DMS114 treated with DMSO at 0.1 percent for 48 hours (cell line): ENCODE data around the gene BTLA.
"Not testable (repeated sequence)": the region's sequence is repeated elsewhere in the genome, so short reads cannot be mapped to it uniquely, and the experiment has no call there.

Experiments
- DNase-seq: peaks from one replicate; lab custom pipeline; 2025; ENCODE audit not compliant: unreplicated experiment; lab: John Stamatoyannopoulos, UW

Gene BTLA

DNA sequence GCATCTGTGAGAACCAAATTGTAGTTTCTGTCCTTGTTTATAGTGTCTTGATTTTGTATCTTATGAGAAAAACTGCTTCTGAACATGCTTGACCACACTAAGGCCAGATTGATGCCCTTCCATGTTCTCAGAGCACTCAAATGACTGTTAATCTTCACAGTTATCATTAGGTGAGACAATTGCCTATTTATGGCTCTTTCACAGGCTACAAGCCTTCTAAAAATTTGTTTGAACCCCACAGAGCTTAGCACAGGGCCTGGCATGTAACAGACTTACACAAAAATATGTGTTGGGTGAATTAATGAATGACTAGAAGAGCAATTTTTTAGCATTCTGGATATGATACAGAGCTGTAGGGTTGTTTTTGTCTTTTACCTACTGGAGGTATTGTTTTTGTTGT, 43.1 kb downstream of the BTLA start:
- no peak for DNase-seq

DNA sequence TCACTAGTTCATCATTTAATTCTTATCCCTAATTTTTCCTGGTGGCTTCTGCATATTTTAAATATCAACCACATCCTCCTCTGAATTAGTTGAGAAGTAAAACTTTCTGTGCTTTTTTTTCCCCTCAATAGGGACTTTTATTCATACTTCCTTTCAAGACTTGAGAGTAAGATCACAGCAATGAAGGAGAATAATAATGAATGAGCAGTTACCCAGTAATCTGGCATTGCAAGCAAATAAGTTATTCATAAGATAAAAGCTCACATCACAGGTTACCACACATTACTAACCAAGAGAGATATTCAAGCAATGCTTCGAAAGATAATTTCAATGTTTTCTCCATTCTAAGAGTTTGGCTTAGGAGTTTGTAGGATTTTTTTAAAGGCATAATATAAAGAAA, 50.3 kb downstream of the BTLA start:
- no peak for DNase-seq

DNA sequence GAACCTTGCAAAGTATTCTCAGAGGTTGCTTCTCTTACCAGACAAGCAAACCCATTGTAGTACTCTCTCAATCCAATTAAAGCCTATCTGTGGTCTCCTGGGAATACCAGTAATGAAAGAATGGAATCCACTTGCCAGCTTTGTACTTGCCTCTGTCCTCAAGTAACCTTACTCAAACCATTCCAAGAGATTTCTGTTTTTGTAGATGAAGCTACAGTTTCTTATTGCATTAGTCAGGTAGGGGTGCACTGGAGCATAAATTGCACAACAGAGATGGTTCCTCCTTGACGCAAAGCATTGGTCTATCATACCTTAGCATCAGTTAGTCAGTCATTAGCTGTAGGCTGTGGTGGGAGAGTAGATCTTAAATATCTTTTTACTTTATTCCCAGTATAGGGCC, 52.9 kb downstream of the BTLA start:
- no peak for DNase-seq

DNA sequence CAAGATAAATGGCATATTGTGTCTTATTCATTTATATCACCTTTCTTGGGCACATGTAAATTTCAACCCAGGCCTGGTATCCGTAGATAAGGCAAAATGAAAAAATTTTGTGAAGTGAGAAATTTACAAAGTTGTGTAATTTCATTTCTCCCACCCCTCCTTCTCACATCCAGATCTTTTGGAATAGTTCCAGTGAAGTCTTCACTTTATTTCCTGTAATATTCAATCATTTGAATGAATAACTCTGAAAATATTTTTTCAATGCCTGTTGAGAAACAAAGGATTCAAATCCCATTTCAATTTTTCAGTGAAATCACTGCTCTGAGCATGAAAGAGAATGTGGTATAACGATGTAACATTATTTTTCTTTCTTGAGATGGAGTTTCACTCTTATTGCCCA, 53.4 kb downstream of the BTLA start:
- DNase-seq: no peak

DNA sequence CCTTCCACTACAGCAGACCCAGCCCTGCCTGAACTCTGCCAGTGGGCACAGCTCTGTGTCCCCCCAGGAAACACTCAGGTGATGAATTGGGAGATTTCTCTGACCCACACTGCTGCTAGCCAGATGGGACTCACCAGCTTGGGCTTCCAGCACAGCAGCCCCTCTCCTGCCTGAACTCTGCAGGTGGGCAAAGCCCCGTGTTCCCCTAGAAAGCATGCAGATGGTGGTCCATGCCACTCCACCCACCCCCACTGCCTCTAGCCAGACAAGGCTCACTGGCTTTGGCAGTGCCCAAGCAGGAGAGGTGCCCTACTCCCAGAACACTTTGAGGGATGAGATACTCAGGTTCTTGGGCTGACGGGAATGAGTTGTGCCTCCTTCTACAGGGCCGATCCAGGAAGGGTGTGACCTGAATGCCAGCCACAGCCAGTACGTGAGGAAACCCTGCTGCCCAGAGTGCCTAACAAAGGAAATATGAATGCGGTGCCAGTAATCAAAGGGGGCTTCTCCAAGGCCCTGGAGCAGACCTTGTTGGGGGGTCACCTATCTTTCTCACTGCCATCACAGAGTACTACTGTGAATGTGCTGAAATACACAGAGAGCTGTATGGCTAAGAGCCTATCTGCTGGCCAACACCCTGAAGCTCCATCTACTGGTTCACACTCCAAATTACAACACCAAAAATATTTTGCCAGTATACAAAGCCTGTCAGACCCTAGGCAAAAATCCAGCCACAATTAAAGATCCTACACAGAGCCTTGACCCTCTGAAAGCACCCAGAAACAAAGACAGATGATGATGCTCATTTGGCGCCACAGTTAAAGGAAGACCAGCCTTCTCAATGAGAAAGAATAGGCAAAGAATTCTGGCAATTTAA, 61.9 kb downstream of the BTLA start:
- DNase-seq: no peak

DNA sequence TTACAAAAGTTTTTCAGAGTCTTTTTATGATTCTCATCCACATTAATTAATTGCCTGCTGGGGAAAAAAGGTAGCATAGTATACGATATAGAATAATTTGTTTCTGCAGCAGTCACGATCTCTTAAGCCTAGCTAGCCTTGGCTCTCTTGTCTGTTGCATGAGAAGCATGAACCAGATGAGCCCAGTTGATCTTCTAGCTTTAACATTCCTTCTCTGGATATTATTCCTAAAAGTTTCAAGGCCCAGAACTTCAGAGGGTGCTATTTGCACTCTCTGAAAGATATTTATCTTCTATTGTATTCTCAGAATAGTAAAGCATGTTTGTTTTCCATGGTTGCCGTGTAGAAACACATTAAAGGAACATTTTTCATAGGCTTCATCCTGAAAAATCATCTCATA, 69.3 kb downstream of the BTLA start:
- DNase-seq: no peak

DNA sequence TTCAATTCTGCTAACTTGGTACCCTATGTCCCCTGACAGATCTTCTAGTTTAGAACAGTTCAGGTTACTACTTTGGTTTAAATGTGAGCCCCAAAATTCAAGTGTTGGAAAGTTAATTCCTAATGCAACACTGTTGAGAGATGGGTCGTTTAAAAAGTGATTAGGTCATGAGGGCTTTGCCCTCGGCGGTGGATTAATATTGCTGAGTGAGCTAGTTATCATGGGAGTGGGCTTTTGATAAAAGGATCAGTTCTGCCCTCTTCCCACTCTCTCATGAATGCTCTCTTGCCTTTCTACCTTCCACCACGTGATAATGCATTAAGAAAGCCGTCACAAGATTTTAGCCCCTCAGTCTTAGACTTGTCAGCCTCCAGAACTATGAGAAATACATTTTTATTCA, 72.1 kb downstream of the BTLA start:
- DNase-seq: no peak

DNA sequence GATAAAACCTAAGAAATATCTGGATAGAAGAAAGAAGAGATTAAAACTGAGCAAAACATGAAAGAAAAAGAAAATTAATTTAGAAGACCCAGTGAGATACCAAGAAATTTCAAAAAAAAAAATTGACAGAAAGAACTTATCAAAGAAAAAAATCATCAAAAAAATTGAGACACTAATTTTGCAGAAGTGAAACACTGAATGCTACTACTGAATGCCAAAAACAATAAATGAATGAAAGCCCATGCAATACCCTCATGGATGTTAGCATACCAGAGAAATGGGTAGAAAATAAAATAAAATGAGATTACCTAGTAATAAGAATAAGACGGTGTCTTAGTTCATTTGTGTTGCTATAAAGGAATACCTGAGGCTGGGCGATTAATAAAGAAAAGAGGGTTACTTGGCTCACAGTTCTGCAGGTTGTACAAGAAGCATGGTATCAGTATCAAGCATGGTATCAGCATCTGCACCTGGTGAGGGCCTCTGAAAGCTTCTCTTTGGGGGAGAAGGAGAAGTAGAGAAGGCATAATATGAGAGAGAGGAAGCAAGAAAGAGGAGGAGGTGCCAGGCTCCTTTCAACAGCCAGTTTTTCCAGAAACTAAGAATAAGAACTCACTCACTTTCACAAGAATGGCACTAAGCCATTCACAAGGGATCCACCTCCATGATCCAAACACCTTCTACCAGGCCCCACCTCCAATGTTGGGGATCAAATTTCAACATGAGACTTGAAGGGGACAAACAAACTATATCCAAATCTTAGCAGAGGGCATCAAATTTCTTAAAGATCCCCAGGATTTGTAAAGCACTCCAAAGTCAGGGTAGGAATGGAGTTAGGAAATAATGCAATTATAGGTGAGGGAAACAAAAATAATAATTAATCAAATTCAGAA, 73.2 kb downstream of the BTLA start:
- DNase-seq: no peak

DNA sequence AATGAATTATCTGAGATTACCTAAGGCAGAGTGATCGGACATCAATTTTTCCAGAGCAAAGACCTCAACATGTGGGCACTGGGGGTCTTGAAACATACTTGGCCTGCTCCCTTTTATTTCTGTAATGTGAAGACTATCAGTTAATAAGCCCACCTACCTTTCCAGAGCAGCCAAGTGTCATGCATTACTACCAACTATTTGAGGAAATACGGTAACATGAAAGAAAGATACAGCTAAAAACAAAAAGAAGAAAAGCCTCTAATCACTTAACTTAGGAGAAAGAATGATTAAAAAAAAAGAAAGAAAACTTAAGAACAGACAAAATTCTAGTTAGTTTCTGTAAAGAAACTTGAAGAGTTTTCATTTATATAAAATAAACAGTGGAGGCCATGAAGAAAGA, 73.9 kb downstream of the BTLA start:
- no peak for DNase-seq

DNA sequence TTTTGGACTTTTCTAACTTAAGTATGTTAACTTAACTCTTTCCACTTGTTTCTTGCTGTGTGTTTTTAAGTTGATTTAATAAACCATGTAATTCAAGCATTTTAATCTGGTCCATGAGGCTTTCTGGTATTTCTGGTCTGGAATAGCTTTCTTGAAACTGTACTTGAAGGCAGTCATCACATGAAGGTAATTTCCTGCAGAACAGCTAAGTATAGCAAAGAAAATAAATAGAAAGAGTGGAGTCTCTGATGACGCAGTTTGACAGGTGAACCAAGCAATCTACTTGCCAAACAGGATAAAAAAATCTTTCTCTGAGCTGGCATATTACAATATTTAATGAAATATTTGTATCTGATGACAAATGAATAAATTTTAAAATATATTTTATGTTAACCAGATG, 74.9 kb downstream of the BTLA start:
- no peak for DNase-seq

DNA sequence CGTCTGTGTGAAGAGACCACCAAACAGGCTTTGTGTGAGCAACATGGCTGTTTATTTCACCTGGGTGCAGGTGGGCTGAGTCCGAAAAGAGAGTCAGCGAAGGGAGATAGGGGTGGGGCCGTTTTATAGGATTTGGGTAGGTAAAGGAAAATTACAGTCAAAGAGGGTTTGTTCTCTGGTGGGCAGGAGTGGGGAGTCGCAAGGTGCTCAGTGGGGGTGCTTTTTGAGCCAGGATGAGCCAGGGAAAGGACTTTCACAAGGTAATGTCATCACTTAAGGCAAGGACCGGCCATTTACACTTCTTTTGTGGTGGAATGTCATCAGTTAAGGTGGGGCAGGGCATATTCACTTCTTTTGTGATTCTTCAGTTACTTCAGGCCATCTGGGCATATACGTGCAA, 76.4 kb downstream of the BTLA start:
- not testable (repeated sequence) for DNase-seq

DNA sequence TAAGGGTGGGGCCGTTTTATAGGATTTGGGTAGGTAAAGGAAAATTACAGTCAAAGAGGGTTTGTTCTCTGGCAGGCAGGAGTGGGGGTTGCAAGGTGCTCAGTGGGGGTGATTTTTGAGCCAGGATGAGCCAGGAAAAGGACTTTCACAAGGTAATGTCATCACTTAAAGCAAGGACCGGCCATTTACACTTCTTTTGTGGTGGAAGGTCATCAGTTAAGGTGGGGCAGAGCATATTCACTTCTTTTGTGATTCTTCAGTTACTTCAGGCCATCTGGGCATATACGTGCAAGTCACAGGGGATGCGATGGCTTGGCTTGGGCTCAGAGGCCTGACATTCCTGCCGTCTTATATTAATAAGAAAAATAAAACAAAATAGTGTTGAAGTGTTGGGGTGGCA, 80.7 kb downstream of the BTLA start:
- not testable (repeated sequence) for DNase-seq

DNA sequence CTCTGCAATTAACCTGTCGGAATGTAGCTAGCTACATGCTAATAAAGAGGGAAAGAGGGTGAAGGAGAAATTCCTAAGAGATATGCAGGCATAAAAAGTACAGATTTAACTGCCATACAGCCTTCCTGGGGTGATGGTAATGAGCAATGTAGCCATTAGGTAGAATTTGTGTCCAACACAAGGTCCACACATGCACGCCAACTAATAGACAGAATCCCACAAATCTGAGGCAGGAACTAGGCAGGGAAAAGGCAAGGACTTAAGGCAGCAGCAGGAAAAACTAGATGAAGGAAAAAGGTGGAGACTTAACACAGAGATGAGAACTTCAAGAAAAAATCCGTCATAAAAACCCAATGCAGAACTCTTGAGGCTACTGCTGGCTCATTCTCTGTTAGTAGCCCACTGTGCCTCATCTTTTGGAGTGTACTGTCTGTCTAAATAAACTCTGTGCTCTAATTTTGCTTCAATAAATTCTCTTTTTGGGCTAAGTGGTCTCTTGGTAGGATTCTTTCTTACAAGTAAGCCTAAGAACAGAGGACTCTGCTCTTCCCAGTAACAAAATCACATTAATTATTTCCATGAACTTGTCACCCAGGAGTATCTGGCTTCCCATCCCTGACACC, 81.5 kb downstream of the BTLA start:
- DNase-seq: no peak

DNA sequence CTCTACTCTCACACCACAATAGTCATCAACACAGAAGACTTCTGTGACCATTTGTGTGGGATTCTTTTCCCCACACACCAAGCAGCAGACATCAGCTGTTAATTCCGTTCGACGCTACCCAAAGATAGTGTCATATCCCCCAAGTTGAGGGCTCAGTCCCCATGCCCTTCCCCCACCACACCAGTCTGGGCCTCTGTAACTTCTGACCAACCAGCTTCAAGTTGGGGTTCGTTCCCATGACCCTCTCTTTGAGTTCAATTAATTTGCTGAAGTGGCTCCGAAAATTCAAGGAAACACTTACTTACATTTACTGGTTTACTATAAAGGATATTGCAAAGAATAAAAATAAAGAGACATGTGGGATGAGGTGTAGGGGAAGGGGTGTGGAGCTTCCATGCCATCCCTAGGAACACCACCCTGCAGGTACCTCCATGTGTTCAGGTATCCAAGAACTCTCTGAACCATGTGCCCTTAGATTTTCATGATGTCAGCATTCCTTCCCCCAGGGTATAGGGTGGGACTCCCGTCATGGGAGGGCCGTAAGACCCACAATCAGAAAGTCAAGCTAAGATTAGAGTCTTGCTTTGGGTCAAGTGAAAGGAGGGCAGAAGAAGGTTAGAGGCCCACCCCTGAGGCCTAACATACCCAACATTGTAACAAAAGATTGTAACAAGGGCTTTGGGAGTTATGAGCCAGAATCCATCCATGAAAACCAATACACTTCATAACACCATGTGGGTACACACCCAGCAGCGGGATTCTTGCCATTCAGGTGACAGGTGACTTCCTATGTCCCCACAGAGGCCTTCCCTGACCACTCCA, 82.7 kb downstream of the BTLA start:
- DNase-seq: no peak

DNA sequence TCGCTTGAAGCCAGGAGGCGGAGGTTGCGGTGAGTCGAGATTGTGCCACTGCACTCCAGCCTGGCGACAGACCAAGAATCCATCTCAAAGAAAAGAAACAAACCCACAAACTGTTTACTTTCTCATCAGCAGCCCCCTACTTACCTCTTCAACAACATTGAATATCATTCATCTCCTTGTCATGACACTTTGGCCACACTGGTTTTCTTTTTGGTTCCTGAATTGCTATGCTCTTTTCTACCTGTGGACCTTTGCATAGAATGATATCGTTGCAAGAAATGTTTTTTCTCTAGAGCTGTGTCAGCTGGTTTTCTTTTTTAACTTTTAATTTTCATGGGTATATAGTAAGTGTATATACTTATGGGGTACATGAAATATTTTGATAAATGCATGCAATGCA, 83.9 kb downstream of the BTLA start:
- DNase-seq: no peak
